HG03159 (cell line): Measurements from ENCODE around the gene PRELP.

ENCODE experiments used
- ATAC-seq: cut with Tn5 transposase; IDR thresholded peaks from one replicate; pipeline ENCODE4 v1.9.1; 2021; ENCODE audit warnings: mild to moderate bottlenecking, moderate library complexity; ENCODE audit not compliant: unreplicated experiment

The PRELP gene

GRCh38 chr1:203521074-203521794 lies 45.6 kb downstream of the PRELP start:
- ATAC-seq = no peak

DNA sequence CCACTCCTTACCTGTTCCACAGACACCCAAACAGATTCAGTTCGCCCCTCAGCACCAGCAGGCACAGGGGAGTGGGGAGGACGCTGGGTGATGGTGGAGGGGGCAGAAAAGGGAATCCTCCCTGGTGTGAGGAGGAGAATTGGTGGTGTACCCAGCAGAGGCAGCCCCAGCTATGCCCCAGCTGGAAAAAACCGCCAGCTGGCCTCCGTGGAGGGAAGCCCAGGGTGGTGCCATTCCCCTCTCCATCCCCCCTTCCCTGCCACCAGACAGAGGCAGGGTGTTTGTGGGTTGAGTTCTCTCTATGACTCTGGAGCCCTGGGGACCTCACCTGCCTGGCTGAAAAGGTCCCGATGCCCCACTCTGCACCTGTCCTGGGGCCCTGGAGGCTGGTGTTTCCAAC lies 46.2 kb downstream of the PRELP start:
- no peak for ATAC-seq

- ATAC-seq = no peak
Observed at GRCh38 chr1:203522237-203522636, 46.6 kb downstream of the PRELP start.

GRCh38 chr1:203523667-203524066 lies 48.1 kb downstream of the PRELP start:
- no peak for ATAC-seq

- ATAC-seq = no peak
Observed at GRCh38 chr1:203524152-203524551, 48.5 kb downstream of the PRELP start.

DNA sequence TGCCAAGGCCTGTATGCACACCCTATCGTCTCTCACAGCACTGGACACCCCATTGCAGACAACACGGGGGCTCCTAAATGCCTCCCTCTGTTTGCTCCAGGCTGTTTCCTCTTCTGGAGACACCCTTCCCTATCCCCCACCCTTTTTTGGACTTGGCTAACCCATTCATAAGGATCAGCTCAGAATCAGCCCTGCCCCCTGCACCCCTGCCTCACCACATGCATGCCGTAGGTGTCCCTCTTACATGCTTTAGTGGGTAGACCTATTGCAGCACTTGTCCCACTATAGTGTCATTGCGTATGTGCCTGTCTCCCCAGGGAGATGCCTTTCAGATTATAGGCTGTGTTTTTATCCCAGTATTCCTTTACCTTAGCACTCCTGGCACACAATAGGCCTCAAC lies 49.2 kb downstream of the PRELP start:
- ATAC-seq = no peak

GRCh38 chr1:203525685-203526084 lies 50.1 kb downstream of the PRELP start:
- ATAC-seq = no peak

DNA sequence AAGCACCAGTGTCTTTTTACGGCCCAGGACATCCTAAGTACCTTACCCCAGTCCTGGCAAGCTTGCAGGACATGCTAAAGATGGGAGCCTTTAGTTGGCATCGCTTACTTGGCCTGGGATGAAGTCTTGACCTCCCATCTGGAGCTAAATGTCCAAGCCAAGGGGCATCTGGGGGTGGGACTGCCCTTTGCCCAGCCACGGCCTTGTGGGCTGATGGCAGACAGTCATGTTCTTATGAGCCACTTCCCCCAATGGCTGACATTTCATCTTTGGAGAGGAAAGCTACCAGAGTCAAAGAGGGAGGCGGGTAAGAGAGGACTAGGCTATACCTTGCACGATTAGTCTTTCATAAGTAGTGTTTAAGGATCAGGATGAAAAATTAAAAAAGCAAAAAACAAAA lies 50.5 kb downstream of the PRELP start:
- ATAC-seq = no peak

DNA sequence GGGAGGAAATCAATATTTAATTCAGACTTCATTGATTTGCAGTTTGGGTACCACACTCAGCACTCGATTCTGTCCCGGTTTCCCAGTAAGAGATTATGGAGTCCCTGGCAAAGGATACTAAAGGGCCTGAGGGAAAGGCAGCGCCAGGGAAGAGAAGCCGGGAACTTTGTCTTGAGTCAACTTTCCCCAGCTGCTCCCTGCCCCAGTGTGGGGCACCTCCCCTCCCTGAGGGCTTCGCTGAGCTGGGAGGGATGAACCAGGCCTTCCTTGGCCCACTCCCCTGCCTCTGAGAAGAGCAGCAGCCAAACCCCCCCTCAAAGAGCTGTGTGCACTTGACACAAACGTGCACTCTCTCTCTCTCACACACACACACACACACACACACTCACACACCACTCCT lies 51.0 kb downstream of the PRELP start:
- ATAC-seq = no peak

- ATAC-seq = no peak
Observed at GRCh38 chr1:203527013-203527412, 51.4 kb downstream of the PRELP start.

DNA sequence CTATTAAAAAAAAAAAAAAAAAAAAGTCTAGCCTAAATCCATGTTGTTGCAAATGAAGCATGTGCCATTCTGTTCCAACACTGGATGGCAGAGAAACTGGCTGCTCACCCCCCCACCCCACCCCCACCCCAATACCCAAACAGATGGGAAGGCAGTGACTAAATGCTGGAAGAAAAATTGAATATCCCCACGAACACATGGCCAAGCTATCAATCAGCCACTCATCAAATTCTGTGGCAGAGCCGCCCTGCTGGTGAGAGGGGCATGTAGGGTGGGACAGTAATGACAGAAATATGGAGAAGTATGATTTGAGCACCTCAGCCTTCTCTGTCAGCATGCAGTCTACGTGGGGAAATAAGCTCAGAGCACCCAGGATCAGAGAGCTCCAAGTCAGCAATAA lies 52.5 kb downstream of the PRELP start:
- ATAC-seq = no peak

DNA sequence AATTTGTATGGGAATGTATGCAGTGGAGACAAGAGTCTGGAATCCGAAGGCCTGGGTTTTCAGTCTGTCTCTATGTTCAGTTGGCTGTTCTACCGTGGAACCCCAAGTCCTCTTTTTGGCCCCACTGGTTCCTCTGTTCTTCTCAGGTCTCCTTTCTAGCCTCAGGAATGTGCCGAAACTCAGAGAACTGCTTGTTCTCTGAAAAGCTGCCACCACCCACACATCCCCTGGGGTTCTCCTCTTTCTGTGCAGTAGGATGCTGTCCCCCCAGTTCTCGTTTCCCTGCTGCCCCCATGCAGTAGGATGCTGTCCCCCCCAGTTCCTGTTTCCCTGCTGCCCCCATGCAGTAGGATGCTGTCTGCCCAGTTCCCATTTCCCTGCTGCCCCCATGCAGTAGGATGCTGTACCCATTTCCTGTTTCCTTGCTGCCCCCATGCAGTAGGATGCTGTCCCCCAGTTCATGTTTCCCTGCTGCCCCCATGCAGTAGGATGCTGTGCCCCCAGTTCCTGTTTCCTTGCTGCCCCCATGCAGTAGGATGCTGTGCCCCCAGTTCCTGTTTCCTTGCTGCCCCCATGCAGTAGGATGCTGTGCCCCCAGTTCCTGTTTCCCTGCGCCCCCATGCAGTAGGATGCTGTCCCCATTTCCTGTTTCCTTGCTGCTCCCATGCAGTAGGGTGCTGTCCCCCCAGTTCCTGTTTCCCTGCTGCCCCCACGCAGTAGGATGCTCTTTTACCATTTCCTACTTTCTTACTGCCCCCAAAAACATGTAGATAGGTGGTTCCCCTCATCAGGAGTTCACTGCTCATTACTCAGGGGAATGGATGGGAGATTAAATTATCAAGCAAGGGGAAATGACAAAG lies 53.6 kb downstream of the PRELP start:
- no peak for ATAC-seq

DNA sequence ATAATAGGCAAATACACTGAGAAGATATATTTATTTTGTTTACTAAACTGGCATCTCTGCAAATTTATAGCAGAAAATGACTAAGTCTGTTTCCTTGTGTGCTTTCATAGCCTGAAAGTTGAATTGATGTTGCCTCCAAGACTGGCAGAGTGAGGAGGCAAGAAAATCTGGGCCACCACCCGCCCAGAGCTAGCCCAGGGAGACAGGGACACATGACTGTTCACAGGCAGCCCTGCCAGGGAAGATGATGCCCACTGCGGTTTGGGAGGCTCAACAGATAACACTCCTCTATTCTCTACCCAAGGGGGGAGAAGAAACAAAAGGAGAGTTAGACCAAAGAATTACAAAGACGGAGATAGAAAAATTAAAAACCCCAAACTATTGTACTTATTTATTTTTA lies 55.5 kb downstream of the PRELP start:
- no peak for ATAC-seq

DNA sequence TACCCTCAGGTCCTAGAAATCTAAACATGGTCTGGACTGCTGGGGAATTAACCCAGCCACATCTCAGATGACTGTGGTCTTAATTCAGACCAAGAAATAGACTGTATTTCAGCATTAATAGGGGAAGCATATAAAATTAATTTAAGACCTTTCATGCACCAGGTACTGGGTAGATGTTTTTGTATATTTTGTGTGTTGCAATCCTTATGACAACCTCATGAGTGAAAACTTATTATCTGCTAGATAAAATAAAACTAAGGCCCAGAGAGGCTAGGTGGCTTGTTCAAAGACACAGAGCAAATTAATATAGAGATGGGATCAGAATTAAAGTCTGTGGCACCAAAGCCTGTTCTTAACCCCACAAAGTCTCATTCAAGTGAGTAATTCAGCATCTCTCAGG lies 58.4 kb downstream of the PRELP start:
- no peak for ATAC-seq

DNA sequence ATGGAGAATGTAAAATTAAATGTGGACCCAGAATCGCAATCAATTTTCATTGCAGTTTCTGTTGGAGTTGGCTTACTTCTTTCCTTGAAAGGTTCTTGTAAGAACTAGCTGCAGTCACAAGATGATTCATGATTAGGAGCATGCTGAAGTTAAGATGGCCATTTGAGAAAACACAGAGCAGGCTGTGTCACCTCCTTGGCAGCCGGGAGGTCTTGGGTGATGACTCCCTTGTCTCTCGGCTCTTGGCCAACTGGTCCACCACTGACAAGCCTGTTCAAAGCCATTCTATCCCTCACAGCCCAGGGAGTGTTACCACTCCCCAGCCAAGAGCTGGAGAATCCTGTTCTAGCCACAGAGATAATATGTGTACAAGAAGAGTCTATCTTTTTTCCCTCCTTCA lies 58.9 kb downstream of the PRELP start:
- no peak for ATAC-seq

- no peak for ATAC-seq
Observed at GRCh38 chr1:203536575-203536974, 61.0 kb downstream of the PRELP start.

DNA sequence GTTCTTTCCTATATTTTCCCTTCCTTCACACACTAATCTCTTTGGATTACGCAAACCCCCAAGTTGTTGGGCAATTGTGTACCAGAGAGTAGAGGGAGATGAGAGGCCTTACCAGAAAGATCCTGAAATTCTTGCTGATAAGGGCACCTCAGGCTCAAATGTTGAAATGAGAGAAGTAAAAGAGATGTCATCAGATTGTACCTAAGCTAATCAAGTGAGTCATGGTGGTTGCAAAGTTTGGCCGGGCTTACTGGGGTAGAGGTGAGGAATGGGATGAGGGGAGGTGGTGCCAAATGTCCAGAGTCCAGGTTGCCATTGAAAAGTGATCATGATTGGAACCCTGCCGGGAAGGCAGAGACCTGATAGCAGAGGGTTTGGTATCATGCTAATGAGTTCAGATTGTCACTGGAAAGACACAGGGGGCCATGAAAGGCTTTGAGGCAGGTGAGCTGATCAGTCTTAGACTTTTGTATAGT lies 61.4 kb downstream of the PRELP start:
- no peak for ATAC-seq

DNA sequence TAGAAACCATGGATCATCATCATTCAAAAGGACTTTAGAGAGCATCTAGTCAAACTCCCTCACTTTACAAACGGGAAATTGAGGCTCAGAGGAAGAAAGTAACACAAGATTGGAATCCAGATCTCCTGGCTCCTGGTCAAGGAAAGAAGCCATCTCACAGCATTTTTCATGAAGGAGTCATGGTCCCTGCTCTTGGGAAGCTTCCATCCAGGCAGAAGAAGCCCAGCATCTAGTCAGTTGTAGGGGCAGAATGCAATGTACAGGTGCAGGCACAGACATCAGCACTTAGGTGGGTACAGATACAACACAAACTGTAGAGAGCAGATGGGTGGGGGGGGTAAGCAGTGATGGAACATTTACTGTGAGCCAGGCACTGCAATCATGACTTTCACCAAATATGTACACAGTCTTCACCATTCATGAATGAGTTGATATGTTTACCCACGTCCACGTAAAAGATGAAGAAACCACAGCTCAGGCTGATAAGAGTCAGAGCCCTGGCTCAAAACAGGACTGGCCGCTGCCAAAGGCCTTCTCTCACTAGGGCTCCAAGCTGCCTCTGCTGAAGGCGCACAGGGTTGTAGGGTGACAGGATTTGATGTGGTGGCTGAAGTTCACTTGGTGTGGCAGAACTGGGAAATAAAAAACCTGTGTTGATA lies 62.3 kb downstream of the PRELP start:
- no peak for ATAC-seq

- no peak for ATAC-seq
Observed at GRCh38 chr1:203538726-203539125, 63.1 kb downstream of the PRELP start.

DNA sequence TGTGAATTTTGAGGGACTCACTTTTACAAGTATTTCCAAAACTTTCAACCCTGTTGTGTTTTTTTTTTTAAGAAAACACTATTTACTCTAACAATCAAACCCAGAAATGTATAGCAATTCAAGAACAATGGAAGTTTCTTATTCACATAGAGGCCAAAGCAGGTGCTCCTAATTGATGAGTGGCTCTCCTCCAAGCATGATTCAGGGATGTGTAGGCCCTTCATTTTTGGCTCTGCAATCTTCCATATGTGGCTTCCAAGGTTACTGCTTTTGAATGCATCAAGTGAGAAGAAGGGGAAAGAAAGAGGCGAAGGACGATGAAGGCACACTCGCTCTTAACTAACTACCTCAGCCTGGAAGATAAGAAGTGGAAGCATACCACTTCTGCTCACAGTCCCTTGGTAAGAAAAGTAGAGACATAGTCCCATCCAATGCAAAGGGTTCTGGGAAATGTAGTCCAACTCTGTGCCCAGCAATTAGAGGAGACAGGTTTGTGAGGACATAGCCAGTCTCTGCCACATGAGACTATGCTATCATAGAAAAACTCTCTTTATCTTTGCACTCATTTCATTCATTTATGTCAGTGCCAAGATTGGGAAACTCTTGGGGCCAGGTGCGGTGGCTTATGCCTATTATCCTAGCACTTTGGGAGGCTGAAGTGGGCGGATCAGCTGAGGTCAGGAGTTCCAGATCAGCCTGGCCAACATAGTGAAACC lies 64.4 kb downstream of the PRELP start:
- ATAC-seq = no peak
